ENCODE measurements around the gene CFAP161. TPM values are rescaled to one million over a fixed set of nuclear protein-coding genes. Genes with fewer than 3 reads are reported as not detected.

The CFAP161 gene
- total and polyA plus RNA-seq, 9 of the 15 experiments (the other 6 are each of a cell fraction or from before 2014, with no cell fraction given) = 25.8 to 83.3 (median 75.6) TPM

- TF ChIP-seq ID3 (CRISPR knock-in tag; IDR thresholded peaks at IDR 0.05) (no peak), ID3 (tag; IDR thresholded peaks at IDR 0.05) (0 out of 2 replicates have a peak, but pooled peaks have one; percentile 32), CREB3 (tag; conservative IDR thresholded peaks at IDR 0.05; ENCODE audit: low read depth) (no peak), BCLAF1 (IDR thresholded peaks at IDR 0.05; ENCODE audit: borderline replicate concordance in 1 of 2, control insufficient read depth in 1 of 2, low read depth in 2 of 2, low read length in 1 of 2) (0 out of 4 replicates have a peak, but pooled peaks of 1 of the 2 experiments have one; percentile 15), CBFA2T3 (IDR thresholded peaks at IDR 0.05) (peak; percentile 68), CXXC5 (CRISPR knock-in tag; IDR thresholded peaks at IDR 0.05) (0 out of 2 replicates have a peak, but pooled peaks have one; percentile 9)
These were observed 42.0 kb upstream of the CFAP161 start (continued) for GRCh38 chr15:81091889-81092558.
